Measurements from ENCODE around the gene LYSMD4. TPM values are rescaled to one million over a fixed set of nuclear protein-coding genes. Genes with fewer than 3 reads are reported as not detected.

Gene LYSMD4
- total RNA-seq (2022; extraction: Qiagen RNA extraction; ENCODE audit: low read depth): 3.4 to 5.5 TPM (median 4.4 TPM) in 5 replicates

GRCh38 chr15:99733268-99734039, at the start of gene LYSMD4:
TSS of gene LYSMD4 (minus strand) at chr15:99733437. CDS start at chr15:99731999, 1,438 bp downstream.

Other genes with a start within 250 kb of the LYSMD4 start
- gene MEF2A, start 167.5 kb downstream of the LYSMD4 start, total RNA-seq (2022; extraction: Qiagen RNA extraction; ENCODE audit: low read depth): 10.2 to 17.4 TPM (median 15.7 TPM) in 5 replicates

All from A549 treated with GW870086 at 1 μM for 4 hours (cell line).